Aorta (tissue), 5 donors: ENCODE measurements around the gene MYH2. TPM values are rescaled to one million over a fixed set of nuclear protein-coding genes. Genes with fewer than 3 reads are reported as not detected.

ENCODE experiments used
- ATAC-seq: fragments of 200-7000 bp; cut with Tn5 transposase; one replicate; pipeline ENCODE4 v1.9.1; 2022; ENCODE audit warnings: moderate library complexity; ENCODE audit not compliant: low FRiP score
- DNase-seq, 2 donors: peaks; one replicate each; pipeline ENCODE4 v3.0.0-alpha.2; 2020
- H3K27ac ChIP-seq, 2 donors: one replicate each; pipeline ENCODE4 v1.5.1; 2013; ENCODE audit warnings: low read length in 2 of 2, mild to moderate bottlenecking in 2 of 2, moderate library complexity in 2 of 2, control low read depth in 1 of 2, inconsistent platforms in 1 of 2, low read depth in 1 of 2
- H3K27me3 ChIP-seq, 2 donors: one replicate each; pipeline ENCODE4 v1.6.1; 2013; ENCODE audit warnings: control low read depth in 1 of 2, low read length in 1 of 2, mild to moderate bottlenecking in 1 of 2, moderate library complexity in 1 of 2; ENCODE audit not compliant: insufficient read depth in 2 of 2, control insufficient read depth in 1 of 2
- H3K36me3 ChIP-seq, 2 donors: one replicate each; pipeline ENCODE4 v1.6.1; 2013; ENCODE audit warnings: control low read depth in 1 of 2, low read length in 1 of 2, mild to moderate bottlenecking in 1 of 2; ENCODE audit not compliant: insufficient read depth in 2 of 2, control insufficient read depth in 1 of 2
- H3K4me1 ChIP-seq, 2 donors: one replicate each; pipeline ENCODE4 v1.6.1; 2013; ENCODE audit warnings: low read length in 2 of 2, control low read depth in 1 of 2, mild to moderate bottlenecking in 1 of 2, moderate library complexity in 1 of 2; ENCODE audit not compliant: insufficient read depth in 2 of 2, control insufficient read depth in 1 of 2
- H3K4me3 ChIP-seq, 2 donors: one replicate each; pipeline ENCODE4 v1.5.1; 2013; ENCODE audit warnings: low read length in 2 of 2, control low read depth in 1 of 2, mild to moderate bottlenecking in 1 of 2
- H3K9me3 ChIP-seq: one replicate; pipeline ENCODE4 v1.6.1; 2013; ENCODE audit warnings: mild to moderate bottlenecking, low read length; ENCODE audit not compliant: control insufficient read depth
- WGBS, 2 donors: extraction: QIAGEN DNeasy Blood & Tissue Kit; methylation state at CpG; one replicate each; pipeline ENCODE4 v1.1.7; 2013; 5-methylcytosine and 5-hydroxymethylcytosine counted together
- intact Hi-C, 2 donors: fragments of 100-400 bp; cut with DNase I; formaldehyde crosslinking; loops; one replicate each; pipeline versions ENCODE4 v1.14.2 to v1.15.0; 2022
- polyA plus RNA-seq, 2 donors: library from polyadenylated mRNA; stranded (reverse); fragments of 200-250 nt; gene quantifications; one replicate each; pipeline ENCODE4 v1.2.3, GENCODE V29; 2013
- total RNA-seq, 2 donors: library from RNA; stranded (reverse); fragmentation: NEBNext Ultra II Directional; extraction: Animal tissue kit (Norgen Biotek cat#: 25700); gene quantifications; one replicate each; pipeline ENCODE4 v1.2.1, GENCODE V29; 2021
- donor health status: healthy with polysubstance abuse.
- donor health status: Bipolar disorder and iron deficiency.
- donor health status: DM: no; HTN: no; CAD: no.
- donor health status: DM: no; HTN: no; CAD: no.
- donor health status: DM: yes; HTN: yes; CAD: no.

MYH2 gene
- total and polyA plus RNA-seq, 4 donors, result 0.05 TPM; not detected in 3

- no peak for ATAC-seq
- 93% methylated on average over 2 of the region's 2 CpGs for WGBS, 2 donors
These were observed 57.5 kb downstream of the MYH2 start for GRCh38 chr17:10492004-10492403.

GRCh38 chr17:10482252-10482651 is 67.2 kb downstream of the MYH2 start:
- Histone ChIP-seq H3K27me3 (no peaks in the 10 kb centered on the region), H3K4me3 (no peak overlapping the region), H3K27ac (no peak overlapping the region), H3K9me3 (no peaks in the 10 kb centered on the region), H3K36me3 (no peaks in the 10 kb centered on the region), H3K4me1 (no peaks in the 10 kb centered on the region)
- no peak for ATAC-seq
- DNase-seq, result no peak
- intact Hi-C loops, result no loop called here
- 62 to 68% methylated on average over 1 of the region's 1 CpG for WGBS, 2 donors

More at GRCh38 chr17:10492004-10492403, 57.5 kb downstream of the MYH2 start:
- H3K27ac ChIP-seq, result no peak overlapping the region
- no peak for DNase-seq
- peaks cover 3% of the 10 kb centered on the region for H3K9me3 ChIP-seq
- H3K4me1 ChIP-seq, result no peaks in the 10 kb centered on the region
- H3K36me3 ChIP-seq, result no peaks in the 10 kb centered on the region
- intact Hi-C loops, result no loop called here
- H3K27me3 ChIP-seq, result no peaks in the 10 kb centered on the region
- no peak overlapping the region for H3K4me3 ChIP-seq

- H3K9me3 ChIP-seq, result no peaks in the 10 kb centered on the region
- H3K4me1 ChIP-seq, result no peaks in the 10 kb centered on the region
- H3K27ac ChIP-seq, result no peak overlapping the region
- no peak for DNase-seq
- no peak overlapping the region for H3K4me3 ChIP-seq
- ATAC-seq, result no peak
- WGBS, 2 donors, result 79 to 93% methylated on average over 1 of the region's 1 CpG
- intact Hi-C loops, result no loop called here
- no peaks in the 10 kb centered on the region for H3K36me3 ChIP-seq
- no peaks in the 10 kb centered on the region for H3K27me3 ChIP-seq
These were observed 71.8 kb downstream of the MYH2 start for GRCh38 chr17:10477701-10478100.

GRCh38 chr17:10474536-10474935 is 74.9 kb downstream of the MYH2 start:
- WGBS, 2 donors, result 78% methylated on average over 4 of the region's 4 CpGs
- no peak for ATAC-seq
- Histone ChIP-seq H3K27me3 (no peaks in the 10 kb centered on the region), H3K4me3 (no peak overlapping the region), H3K4me1 (no peaks in the 10 kb centered on the region), H3K27ac (no peak overlapping the region), H3K36me3 (no peaks in the 10 kb centered on the region), H3K9me3 (no peaks in the 10 kb centered on the region)
- DNase-seq, result no peak
- intact Hi-C loops, result no loop called here

GRCh38 chr17:10471858-10472257 is 77.6 kb downstream of the MYH2 start:
- Histone ChIP-seq H3K4me1 (no peaks in the 10 kb centered on the region), H3K27ac (no peak overlapping the region), H3K4me3 (no peak overlapping the region), H3K9me3 (no peaks in the 10 kb centered on the region), H3K27me3 (no peaks in the 10 kb centered on the region), H3K36me3 (no peaks in the 10 kb centered on the region)
- intact Hi-C loops, result no loop called here
- 86 to 90% methylated on average over 1 of the region's 1 CpG for WGBS, 2 donors
- DNase-seq, result no peak
- ATAC-seq, result no peak

Other genes starting within 250 kb of the MYH2 start
- not detected for gene MYH13, start 176.7 kb downstream of the MYH2 start, total RNA-seq
- gene MYH13, start 176.7 kb downstream of the MYH2 start, polyA plus RNA-seq, result not detected
- gene MYH8, start 127.7 kb downstream of the MYH2 start, total RNA-seq, result not detected
- not detected for gene MYH8, start 127.7 kb downstream of the MYH2 start, polyA plus RNA-seq
- not detected for gene MYH4, start 80.1 kb downstream of the MYH2 start, total RNA-seq
- gene MYH4, start 80.1 kb downstream of the MYH2 start, polyA plus RNA-seq, result not detected
- gene MYH1, start 31.1 kb downstream of the MYH2 start, total RNA-seq, result not detected
- under 1 TPM in 1 of 2 donors, not detected in 1; 0.10 TPM for gene MYH1, start 31.1 kb downstream of the MYH2 start, polyA plus RNA-seq
- 1 to 10 TPM; 4.4 to 5.6 TPM for gene MYH3, start 107.7 kb upstream of the MYH2 start, total RNA-seq
- 1 to 10 TPM; 1.1 to 9.5 TPM for gene MYH3, start 107.7 kb upstream of the MYH2 start, polyA plus RNA-seq
- gene SCO1, start 147.9 kb upstream of the MYH2 start, total RNA-seq, result 10 to 100 TPM; 22.8 to 24.4 TPM
- gene SCO1, start 147.9 kb upstream of the MYH2 start, polyA plus RNA-seq, result 10 to 100 TPM in 1 of 2 donors, 1 to 10 TPM in 1; 9.5 to 10.1 TPM
- 10 to 100 TPM; 10.3 to 14.1 TPM for gene ADPRM, start 147.9 kb upstream of the MYH2 start, total RNA-seq
- gene ADPRM, start 147.9 kb upstream of the MYH2 start, polyA plus RNA-seq, result 10 to 100 TPM in 1 of 2 donors, 1 to 10 TPM in 1; 8.9 to 12.1 TPM
- 10 to 100 TPM; 15.4 to 17.4 TPM for gene TMEM220, start 180.4 kb upstream of the MYH2 start, total RNA-seq
- 10 to 100 TPM in 1 of 2 donors, 1 to 10 TPM in 1; 8.1 to 10.6 TPM for gene TMEM220, start 180.4 kb upstream of the MYH2 start, polyA plus RNA-seq